Liver (tissue), 9 donors: ENCODE measurements around the gene WDR5. TPM values are rescaled to one million over a fixed set of nuclear protein-coding genes. Genes with fewer than 3 reads are reported as not detected.
A peak's percentile ranks its signal among the peaks of the same experiment; 100 is the strongest.

Experiments used
- DNase-seq: peaks from one replicate; pipeline ENCODE4 v3.0.0-alpha.2; 2017; ENCODE audit warnings: low spot score
- H3K27ac ChIP-seq, 2 donors: one replicate each; pipeline ENCODE4 v1.7.0; 2013; ENCODE audit warnings: inconsistent platforms in 2 of 2, low read length in 2 of 2, control low read depth in 1 of 2, low read depth in 1 of 2, mild to moderate bottlenecking in 1 of 2
- H3K27me3 ChIP-seq, 4 donors: one replicate each; pipeline versions ENCODE4 v1.6.1 to v1.7.0; 2013; ENCODE audit warnings: low read length in 3 of 4, inconsistent platforms in 1 of 4, mild to moderate bottlenecking in 1 of 4, moderate library complexity in 1 of 4; ENCODE audit not compliant: control insufficient read depth in 4 of 4, insufficient read depth in 4 of 4
- H3K36me3 ChIP-seq, 4 donors: one replicate each; pipeline versions ENCODE4 v1.6.1 to v1.7.0; 2013; ENCODE audit warnings: low read length in 3 of 4, mild to moderate bottlenecking in 3 of 4, low read depth in 1 of 4, moderate library complexity in 1 of 4; ENCODE audit not compliant: control insufficient read depth in 4 of 4, insufficient read depth in 3 of 4
- H3K4me1 ChIP-seq, 4 donors: one replicate each; pipeline versions ENCODE4 v1.6.1 to v1.7.0; 2013; ENCODE audit warnings: low read length in 3 of 4, mild to moderate bottlenecking in 3 of 4, moderate library complexity in 1 of 4; ENCODE audit not compliant: control insufficient read depth in 4 of 4, insufficient read depth in 4 of 4
- H3K4me3 ChIP-seq, 3 donors: one replicate each; pipeline versions ENCODE4 v1.6.1 to v1.7.0; 2013; ENCODE audit warnings: low read length in 3 of 3, control low read depth in 1 of 3, low read depth in 1 of 3, mild to moderate bottlenecking in 1 of 3
- H3K9ac ChIP-seq, 2 donors: one replicate each; pipeline ENCODE4 v1.7.0; 2013; ENCODE audit warnings: low read length in 2 of 2, mild to moderate bottlenecking in 2 of 2, moderate library complexity in 2 of 2, control low read depth in 1 of 2, low read depth in 1 of 2
- H3K9me3 ChIP-seq, 4 donors: one replicate each; pipeline versions ENCODE4 v1.6.1 to v1.7.0; 2013; ENCODE audit warnings: low read length in 3 of 4; ENCODE audit not compliant: control insufficient read depth in 4 of 4
- ATF3 ChIP-seq: IDR thresholded peaks from 2 replicates; pipeline ENCODE4 v1.6.1; 2016; ENCODE audit warnings: antibody characterized with exemption
- EGR1 ChIP-seq, 2 donors: IDR thresholded peaks; 2 replicates each; pipeline ENCODE4 v1.6.1; 2016 to 2018; ENCODE audit warnings: antibody characterized with exemption in 2 of 2, low read depth in 2 of 2
- FOXA1 ChIP-seq: IDR thresholded peaks from 2 replicates; pipeline ENCODE4 v1.6.1; 2016; ENCODE audit warnings: antibody characterized with exemption
- HNF4A ChIP-seq, 2 donors: conservative IDR thresholded peaks; 2 replicates each; pipeline ENCODE4 v1.6.1; 2016; ENCODE audit warnings: antibody characterized with exemption in 2 of 2, mild to moderate bottlenecking in 2 of 2
- HNF4G ChIP-seq: IDR thresholded peaks from 2 replicates; pipeline ENCODE4 v1.6.1; 2016; ENCODE audit warnings: antibody characterized with exemption
- JUND ChIP-seq, 2 donors: IDR thresholded peaks; 2 replicates each; pipeline ENCODE4 v1.6.1; 2016; ENCODE audit warnings: antibody characterized with exemption in 2 of 2
- MAX ChIP-seq: IDR thresholded peaks from 2 replicates; pipeline ENCODE4 v1.6.1; 2016; ENCODE audit warnings: antibody characterized with exemption
- NR2F2 ChIP-seq: IDR thresholded peaks from 2 replicates; pipeline ENCODE4 v1.6.1; 2016; ENCODE audit warnings: antibody characterized with exemption
- RAD21 ChIP-seq, 2 donors: IDR thresholded peaks; 2 replicates each; pipeline ENCODE4 v1.6.1; 2016; ENCODE audit warnings: antibody characterized with exemption in 2 of 2, mild to moderate bottlenecking in 2 of 2
- REST ChIP-seq: IDR thresholded peaks from 2 replicates; pipeline ENCODE4 v1.6.1; 2016; ENCODE audit warnings: antibody characterized with exemption, mild to moderate bottlenecking
- RXRA ChIP-seq, 2 donors: IDR thresholded peaks; 2 replicates each; pipeline ENCODE4 v1.6.1; 2017 to 2018; ENCODE audit warnings: antibody characterized with exemption in 2 of 2, mild to moderate bottlenecking in 1 of 2
- SP1 ChIP-seq: IDR thresholded peaks from 2 replicates; pipeline ENCODE4 v1.6.1; 2018; ENCODE audit warnings: antibody characterized with exemption, mild to moderate bottlenecking
- TAF1 ChIP-seq: conservative IDR thresholded peaks from 2 replicates; pipeline ENCODE4 v1.6.1; 2016; ENCODE audit warnings: antibody characterized with exemption, mild to moderate bottlenecking
- YY1 ChIP-seq: IDR thresholded peaks from 2 replicates; pipeline ENCODE4 v1.6.1; 2016; ENCODE audit warnings: antibody characterized with exemption, mild to moderate bottlenecking
- ZBTB33 ChIP-seq: IDR thresholded peaks from 2 replicates; pipeline ENCODE4 v1.6.1; 2016; ENCODE audit warnings: antibody characterized with exemption
- WGBS: extraction: QIAGEN DNeasy Blood & Tissue Kit; methylation state at CpG from one replicate; pipeline ENCODE4 v1.1.7; 2013; 5-methylcytosine and 5-hydroxymethylcytosine counted together
- polyA plus RNA-seq, 2 donors: library from polyadenylated mRNA; stranded (reverse) in 1 of 2; unstranded in 1 of 2; fragments of 200-250 nt in 1 of 2; fragments of >200 nt in 1 of 2; fragmentation: Nextera tagmentation in 1 of 2; extraction: Ambion mirVana in 1 of 2; gene quantifications; one replicate each; pipeline versions ENCODE4 v1.2.1 to v1.2.3, GENCODE V29; 2013 to 2015
- total RNA-seq, 2 donors: library from RNA; depleted of rRNA; stranded (reverse); fragments of >200 nt; gene quantifications; one replicate each; pipeline ENCODE4 v1.2.3, GENCODE V29; 2014
- donor health status: healthy.
- donor health status: healthy.
- donor health status: healthy.
- donor health status: healthy.
- donor health status: healthy.

Gene WDR5
- total and polyA plus RNA-seq, 4 donors, result 11.1 to 21.6 (median 14.6) TPM

- Histone ChIP-seq H3K36me3 (no peaks in the 10 kb centered on the region), H3K27ac (peak overlapping the region; percentile 59 to 74)
- no peak for DNase-seq
Observed at GRCh38 chr9:134205672-134206310, 69.9 kb downstream of the WDR5 start.

DNA sequence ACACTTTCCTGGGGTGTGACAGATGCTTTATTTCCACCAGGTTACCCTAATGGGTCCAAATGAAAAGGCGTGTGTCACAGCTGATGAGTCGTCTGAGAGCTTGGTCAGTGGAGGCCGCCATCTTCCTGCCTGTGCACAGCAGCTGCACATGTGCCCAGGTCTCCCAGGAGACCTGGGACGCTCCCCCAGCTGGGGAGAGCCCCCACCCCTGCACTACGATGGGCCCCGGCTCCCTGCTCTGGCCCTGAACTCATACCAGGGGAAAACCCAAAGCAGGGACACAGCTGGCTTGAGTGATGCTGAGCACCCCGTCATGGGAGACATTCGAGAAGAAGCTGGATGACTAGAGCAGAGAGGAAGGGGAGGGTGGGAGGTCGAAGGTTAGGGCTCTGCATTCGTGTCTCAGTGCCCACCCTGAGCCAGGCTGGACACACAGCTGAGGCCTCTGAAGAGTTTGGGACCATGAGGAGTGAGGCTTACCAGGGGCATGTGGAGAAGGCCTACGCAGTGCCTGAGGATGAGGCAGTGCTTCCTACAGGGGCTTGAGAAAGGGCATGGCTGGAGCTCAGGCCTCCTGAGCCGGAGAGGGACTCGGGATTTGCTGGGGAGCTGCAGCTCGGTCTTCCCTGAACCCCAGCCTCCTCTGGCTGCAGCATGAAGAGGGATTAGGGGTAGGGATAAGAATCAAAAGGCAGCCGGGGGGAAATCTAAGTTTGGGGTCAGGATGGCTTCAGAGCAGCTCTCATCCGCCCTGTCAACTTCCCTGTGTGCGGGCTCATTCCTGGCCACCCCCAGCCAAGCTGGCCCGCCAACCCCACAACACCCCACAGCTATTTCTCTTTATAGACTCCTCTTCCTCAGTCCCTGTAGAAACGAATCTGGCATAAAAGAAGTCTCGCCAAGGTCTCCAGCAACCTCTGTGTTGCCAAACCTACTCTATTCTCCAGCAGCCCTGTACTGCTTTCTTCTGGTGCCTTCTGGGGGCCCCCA is 70.7 kb downstream of the WDR5 start:
- no peak overlapping the region for H3K4me3 ChIP-seq
- DNase-seq, result no peak
- TF ChIP-seq HNF4G (no peak), EGR1 (IDR thresholded peaks at IDR 0.05; ENCODE audit: low read depth in 2 of 2) (no peak), ATF3 (no peak), NR2F2 (no peak), TAF1 (no peak), JUND (IDR thresholded peaks at IDR 0.05) (no peak), RXRA (IDR thresholded peaks at IDR 0.05) (no peak), SP1 (no peak), REST (no peak), FOXA1 (no peak), MAX (no peak), ZBTB33 (no peak), HNF4A (conservative IDR thresholded peaks at IDR 0.05) (no peak), YY1 (no peak), RAD21 (IDR thresholded peaks at IDR 0.05) (no peak)
- no peaks in the 10 kb centered on the region for H3K27me3 ChIP-seq
- no peak overlapping the region for H3K9ac ChIP-seq
- no peaks in the 10 kb centered on the region for H3K9me3 ChIP-seq
- no peaks in the 10 kb centered on the region for H3K36me3 ChIP-seq
- H3K4me1 ChIP-seq, result peaks cover 20 to 52% (median 27%) of the 10 kb centered on the region in 4 donors
- H3K27ac ChIP-seq, result peak overlapping the region in 1 of 2 donors; percentile 36
- WGBS, result 92% methylated on average over 20 of the region's 20 CpGs

More at GRCh38 chr9:134205672-134206310, 69.9 kb downstream of the WDR5 start:
- Histone ChIP-seq H3K4me1 (peaks cover 15 to 43% (median 22%) of the 10 kb centered on the region in 4 donors), H3K9ac (no peak overlapping the region), H3K4me3 (no peak overlapping the region), H3K9me3 (no peaks in the 10 kb centered on the region), H3K27me3 (no peaks in the 10 kb centered on the region)
- TF ChIP-seq REST (no peak), NR2F2 (no peak), RXRA (IDR thresholded peaks at IDR 0.05) (no peak), JUND (IDR thresholded peaks at IDR 0.05) (peak in 1 of 2 donors; percentile 41), YY1 (peak; percentile 14)
- 87% methylated on average over 24 of the region's 24 CpGs for WGBS
